HG03565 (cell line): ENCODE measurements around the gene DLX1.
"Not testable (repeated sequence)": the region's sequence is repeated elsewhere in the genome, so short reads cannot be mapped to it uniquely, and the experiment has no call there.

ENCODE experiments used
- ATAC-seq: cut with Tn5 transposase; IDR thresholded peaks from one replicate; pipeline ENCODE4 v1.9.1; 2021; ENCODE audit warnings: mild to moderate bottlenecking, moderate library complexity; ENCODE audit not compliant: unreplicated experiment

The DLX1 gene

DNA sequence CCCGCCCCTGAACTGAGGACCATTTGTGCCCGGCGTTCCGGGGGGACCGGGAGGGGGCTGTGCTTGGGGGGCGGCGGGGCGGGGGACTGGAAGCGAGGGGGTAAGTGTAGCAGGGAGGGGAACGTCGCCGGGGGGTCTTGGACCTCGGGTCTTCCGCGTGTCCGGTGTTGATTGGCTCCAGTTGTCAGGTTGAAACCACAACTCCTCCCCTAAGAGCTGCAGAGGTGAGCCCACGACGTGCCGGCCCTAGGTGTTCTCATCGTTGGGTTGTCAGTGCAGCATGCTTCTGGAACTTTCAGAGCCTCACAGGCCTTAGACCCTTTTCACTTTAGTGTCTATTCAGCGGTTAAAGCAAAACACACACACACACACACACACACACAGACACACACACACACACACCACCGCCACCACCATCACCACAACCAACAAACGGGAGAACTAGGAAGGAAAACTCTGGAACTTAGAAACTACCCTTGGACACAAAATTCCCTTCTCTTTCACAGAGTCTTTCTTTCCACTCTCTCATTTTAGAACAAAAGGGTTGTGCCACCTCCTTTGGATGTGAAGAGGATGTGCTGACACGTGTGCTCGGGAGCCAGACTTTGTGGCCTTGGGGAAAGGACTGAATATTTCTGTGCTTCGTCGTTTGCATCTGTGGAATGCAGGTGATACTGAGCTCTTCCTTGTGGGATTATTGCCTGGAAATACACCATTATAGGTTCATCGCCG lies 24.1 kb downstream of the DLX1 start:
- ATAC-seq: no peak

DNA sequence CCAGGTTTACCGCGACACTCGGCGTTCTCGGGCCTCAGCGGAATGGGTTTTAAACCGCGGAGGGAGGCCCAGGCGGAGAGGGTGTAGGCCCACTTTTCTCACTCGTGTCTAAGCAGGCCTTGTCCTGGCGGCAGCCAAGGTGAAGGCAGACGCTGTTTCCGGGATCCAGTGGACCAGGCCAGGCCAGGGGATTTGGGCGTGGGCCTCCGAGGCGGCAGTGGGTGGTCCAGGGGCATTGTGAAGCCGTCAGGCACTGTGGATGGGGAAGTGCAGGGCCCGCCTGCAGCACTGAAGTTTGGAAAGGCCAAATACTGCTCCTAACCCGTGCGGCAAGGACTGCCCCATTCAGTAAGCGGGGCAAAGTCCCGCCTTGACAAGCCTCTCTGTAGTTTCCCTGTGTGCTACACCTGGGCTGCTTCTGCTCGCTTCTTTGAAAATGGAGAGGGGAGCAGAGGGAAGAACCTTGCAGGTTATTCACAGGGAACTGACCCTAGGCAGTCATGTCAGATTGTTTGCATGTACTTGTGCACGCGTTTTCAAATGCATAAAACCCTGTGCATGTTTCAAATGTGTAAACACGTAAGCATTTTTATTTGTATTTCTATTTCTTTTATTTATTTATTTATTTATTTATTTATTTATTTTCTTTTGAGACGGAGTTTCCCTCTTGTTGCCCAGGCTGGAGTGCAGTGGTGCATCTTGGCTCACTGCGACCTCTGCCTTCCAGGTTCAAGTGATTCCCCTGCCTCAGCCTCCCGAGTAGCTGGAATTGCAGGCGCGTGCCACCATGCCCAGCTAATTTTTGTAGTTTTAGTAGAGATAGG lies 24.9 kb downstream of the DLX1 start:
- ATAC-seq: no peak

DNA sequence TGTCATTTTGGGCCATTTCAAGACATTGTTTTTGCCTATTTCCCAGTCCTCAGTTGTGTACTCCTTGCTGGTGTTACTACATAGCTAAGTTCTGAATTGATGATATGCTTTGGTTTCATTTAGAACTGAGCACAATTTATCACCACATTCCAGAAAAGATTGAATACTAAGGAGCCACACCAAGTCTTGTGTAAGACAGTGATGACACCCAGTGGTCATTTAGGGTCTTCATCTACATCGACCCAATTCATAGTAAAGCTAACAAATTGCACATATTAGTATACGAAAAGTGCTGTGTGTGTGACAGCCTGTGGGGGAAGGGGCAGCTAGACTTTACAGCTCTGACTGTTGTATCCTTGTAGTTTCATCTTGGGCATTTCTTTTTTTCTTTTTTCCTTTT lies 28.3 kb downstream of the DLX1 start:
- ATAC-seq: no peak

DNA sequence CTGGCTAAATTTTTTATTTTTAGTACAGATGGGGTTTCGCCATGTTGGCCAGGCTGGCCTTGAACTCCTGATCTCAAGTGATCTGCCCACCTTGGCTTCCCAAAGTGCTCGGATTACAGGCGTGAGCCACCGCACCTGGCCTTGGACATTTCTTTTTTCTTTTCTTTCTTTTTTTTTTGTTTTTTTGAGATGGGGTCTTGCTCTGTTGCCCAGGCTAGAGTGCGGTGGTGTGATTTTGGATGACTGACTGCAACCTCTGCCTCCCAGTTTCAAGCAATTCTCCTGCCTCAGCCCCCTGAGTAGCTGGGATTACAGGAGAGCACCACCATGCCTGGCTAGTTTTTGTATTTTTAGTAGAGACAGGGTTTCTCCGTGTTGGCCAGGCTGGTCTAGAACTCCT lies 28.9 kb downstream of the DLX1 start:
- ATAC-seq: not testable (repeated sequence)

DNA sequence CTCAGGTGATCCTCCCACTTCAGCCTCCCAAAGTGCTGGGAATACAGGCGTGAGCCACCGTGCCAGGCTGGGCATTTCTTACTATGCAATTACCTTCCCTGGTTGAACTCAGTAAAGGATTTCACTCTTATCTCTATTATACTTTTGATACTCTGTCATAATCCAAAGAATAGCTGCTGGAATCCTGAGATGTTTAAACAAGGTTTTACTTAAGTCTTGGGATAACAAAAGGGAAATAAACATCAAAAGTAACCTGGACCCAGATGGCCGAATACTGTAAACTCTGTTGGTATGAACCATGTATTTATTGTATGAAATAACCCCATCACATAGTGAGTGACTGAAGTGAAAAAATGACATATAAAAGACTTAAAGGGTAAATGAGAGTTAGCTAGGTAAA lies 29.3 kb downstream of the DLX1 start:
- ATAC-seq: no peak

DNA sequence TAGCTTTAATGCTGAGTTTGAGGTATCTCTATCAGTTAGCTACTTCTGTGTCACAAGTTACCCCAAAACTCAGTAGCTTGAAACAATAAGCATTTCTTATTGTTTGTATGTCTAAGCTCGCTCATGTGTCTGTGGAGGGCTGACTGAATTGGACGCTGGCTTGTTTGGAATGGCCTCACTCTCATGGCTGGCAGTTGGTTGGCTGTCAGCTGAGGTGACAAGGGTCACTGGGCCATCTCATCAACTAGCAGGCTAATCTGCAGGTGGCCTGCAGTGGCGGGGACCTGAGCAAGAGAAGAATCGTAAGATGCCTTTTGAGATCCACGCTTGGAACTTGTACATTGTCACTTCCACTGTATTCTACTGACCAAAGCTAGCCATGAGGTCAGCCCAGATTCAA lies 30.8 kb downstream of the DLX1 start:
- ATAC-seq: no peak

DNA sequence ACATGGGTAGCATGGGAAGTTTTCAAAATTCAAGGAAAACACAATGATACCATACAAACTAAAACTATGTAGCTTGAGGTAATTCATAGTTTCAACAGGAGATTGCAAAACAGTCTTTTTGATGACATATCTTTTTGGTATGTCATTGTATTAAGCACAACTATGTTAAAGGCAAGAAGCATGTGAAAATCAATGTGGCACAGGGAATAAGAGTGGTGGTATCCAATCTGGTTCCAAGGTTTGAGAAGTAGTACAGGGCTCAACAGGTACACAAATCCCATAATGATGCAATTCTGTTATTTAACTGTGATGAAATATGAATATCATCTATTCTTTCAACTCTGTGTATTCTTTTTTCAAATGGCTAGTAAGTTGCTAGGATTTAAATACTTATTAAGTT lies 33.8 kb downstream of the DLX1 start:
- ATAC-seq: no peak

DNA sequence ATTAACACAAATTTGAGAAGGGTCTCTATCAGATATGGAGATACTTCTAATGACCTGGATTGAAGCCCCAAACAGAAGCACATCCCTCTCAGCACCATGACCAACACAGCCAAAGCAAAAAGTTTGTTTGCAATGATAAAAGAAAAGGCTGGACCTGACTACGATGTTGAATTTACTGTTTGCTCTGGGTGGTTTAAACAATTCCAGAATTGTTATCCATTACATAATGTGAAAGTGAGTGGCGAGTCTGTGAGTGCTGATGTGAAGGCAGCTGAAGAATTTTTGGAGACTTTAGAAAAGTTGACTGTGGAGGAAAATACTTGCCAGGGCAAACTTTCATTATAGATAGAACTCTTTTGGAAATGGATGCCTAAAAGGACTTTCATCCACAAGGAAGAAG lies 34.8 kb downstream of the DLX1 start:
- no peak for ATAC-seq

DNA sequence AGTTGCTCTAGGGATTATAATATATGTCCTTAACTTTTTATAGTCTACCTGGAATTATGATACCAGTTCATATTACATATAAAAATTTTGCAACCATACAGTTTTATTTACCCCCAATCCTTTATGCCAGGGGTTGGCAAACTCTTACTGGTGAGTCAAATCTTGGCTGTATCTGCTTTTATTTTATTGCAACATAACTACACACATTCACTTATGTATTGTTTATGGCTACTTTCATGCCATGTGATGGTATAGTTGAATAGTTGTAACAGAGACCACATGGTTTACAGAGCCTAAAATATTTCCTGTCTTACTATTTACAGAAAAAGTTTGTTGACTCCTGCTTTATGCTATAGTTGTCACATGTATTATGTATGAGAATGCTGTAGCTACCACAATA lies 43.2 kb downstream of the DLX1 start:
- no peak for ATAC-seq

DNA sequence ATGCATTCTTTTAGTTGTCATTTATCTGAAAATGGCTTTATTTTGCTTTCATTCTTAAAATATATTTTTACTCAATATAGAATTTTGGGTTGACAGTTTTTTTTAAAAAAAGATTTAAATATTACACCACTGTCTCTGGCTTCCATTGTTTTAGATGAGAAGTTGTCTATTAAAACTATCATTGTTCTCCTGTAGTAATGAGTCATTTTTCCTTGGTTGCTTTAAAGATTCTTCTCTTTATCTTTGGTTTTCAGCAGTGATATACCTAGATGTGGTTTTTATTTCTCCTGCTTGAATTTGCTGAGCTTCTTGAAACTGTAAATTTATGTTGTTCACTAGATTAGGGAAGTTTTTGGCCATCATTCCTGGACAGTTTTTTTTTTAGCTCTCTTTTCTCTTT lies 44.1 kb downstream of the DLX1 start:
- no peak for ATAC-seq

DNA sequence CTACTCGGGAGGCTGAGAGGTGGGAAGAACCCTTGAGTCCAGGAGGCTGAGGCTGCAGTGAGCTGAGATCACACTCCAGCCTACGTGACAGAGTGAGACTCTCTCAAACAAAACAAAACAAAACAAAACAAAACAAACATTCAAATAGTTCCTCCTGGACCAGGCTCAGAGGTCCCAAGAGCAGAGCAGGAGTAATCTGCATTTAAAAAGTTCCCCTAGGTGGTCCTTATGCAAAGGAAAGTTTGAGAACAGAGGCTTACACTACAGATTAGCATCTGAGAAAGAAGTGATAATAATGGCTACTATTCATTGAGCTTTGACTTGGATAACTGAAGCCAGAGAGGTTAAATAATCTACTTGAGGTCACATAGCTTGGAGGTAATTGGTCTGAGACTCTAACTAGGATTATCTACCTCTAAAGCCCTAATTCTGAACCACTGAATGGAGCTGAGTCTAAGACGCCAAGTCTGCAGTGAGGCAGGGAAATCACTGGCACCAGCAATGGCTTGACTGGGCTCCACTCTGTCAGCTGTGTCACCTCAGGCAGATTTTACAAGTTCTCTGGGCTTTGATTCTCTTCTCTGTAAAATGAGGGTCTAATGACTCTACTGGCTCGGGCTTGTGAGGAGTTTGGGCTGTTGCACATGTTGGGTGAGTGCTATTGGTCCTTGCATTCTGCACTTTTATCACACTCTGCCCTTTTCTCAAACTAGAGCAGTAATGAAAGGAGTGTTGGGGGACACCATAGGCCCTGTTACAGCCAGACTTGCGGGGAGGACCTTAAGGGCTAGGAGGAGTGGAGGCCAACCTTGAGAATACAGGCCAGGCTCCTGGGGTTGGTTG lies 46.6 kb downstream of the DLX1 start:
- ATAC-seq: no peak

DNA sequence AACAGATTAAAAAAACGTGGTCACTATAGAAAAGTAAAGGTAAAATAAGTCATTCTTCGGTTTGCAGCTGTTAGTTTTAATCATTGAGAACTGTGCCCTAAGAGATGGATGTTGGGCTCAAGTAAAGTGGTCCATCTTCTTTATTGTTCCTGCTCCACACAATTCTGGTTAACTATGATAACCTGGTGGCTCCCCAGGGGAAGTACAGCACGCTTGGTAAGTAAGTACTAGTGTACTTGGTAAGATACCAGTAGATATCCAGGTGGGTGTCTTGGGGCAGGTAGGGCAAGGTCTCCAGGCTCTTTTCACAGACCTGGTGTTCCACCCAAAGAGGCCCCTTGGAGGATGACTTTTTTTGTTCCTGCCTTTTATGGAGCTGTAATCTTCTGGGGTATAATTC lies 49.0 kb downstream of the DLX1 start:
- ATAC-seq: no peak

DNA sequence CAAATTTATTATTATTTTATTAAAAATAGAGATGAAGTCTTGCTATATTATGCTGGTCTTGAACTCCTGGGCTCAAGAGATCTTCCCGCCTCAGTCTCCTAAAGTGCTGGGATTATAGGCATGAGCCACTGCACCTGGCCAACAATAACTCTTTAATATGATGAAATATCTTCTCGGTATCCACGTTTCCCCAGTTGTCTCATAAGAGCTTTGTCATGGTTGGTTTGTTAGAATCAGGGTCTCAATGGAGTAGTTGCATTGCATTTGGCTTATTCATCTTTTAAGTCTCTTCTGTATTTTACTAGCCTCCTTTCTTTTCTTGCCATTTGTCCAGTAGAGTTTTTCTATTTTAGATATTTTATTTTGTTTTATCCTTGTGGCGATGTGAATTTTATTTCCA lies 50.1 kb downstream of the DLX1 start:
- no peak for ATAC-seq

DNA sequence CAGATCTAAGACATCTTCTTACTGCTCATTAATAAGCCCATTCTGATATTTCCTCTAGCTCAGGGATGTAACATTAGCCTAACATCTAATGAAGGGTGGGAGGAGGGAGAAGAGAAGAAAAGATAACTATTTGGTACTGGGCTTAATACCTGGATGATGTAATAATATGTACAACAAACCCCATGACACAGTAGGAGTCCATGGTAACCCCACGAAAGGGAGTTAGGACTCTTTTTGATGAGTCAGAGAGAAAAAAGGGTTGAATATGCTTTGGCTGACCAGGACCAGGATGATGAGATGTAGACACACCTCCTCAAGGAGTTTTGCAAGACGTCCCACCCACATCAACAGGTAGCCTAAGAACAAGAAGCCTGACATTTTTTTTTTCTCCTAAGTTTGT lies 51.8 kb downstream of the DLX1 start:
- ATAC-seq: no peak

DNA sequence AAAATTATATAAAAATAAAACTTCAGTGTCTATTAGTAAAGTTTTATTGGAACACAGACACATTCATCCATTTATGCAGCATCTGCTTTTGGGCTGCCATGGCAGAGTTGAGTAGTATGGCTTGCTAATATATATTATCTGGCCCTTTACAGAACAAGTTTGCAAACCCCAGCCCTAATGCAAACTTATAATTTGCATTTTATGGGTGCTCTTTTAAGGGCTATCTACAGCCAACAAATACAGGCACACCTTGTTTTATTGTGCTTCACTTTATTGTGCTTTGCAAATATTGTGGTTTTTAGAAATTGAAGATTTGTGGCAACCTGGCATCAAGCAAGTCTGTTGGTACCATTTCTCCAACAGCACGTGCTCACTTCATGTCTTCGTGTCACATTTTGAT lies 52.6 kb downstream of the DLX1 start:
- ATAC-seq: no peak

DNA sequence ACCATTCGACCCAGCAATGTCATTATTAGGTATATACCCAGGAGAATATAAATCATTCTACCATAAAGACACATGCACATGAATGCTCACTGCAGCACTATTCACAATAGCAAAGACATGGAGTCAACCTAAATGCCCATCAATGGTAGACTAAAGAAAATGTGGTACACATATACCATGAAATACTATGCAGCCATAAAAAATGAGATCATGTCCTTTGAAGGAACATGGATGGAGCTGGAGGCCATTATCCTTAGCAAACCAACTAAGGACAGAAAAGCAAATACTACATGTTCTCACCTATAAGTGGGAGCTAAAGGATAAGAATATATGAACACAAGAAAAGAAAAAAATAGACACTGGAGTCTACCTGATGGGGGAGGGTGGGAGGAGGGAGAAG lies 53.4 kb downstream of the DLX1 start:
- not testable (repeated sequence) for ATAC-seq
